Endothelial cell of umbilical vein (primary cell): Measurements from ENCODE around the gene RPRML. TPM values are rescaled to one million over a fixed set of nuclear protein-coding genes. Genes with fewer than 3 reads are reported as not detected.
"Not testable (repeated sequence)": the region's sequence is repeated elsewhere in the genome, so short reads cannot be mapped to it uniquely, and the experiment has no call there.

Source experiments
- BruUV-seq: library from RNA; stranded (reverse); fragments of 400-500 nt; replicated peaks from 2 replicates; lab custom pipeline; 2021; lab: Mats Ljungman, UMichigan
- CTCF ChIA-PET: fragments of 300-600, 350-600 bp; sonication (Branson Sonifier 250); formaldehyde crosslinking; loops from one replicate; lab custom pipeline; 2021; ENCODE audit warnings: antibody characterized with exemption, inconsistent platforms; lab: Charles Lee
- POLR2A ChIA-PET: fragments of 300-600, 350-600 bp; sonication (Branson Sonifier 250); formaldehyde crosslinking; loops from one replicate; lab custom pipeline; 2021; ENCODE audit warnings: antibody characterized with exemption, inconsistent platforms; lab: Charles Lee
- DNase-seq: peaks from one replicate; pipeline ENCODE4 v3.0.0-alpha.2; 2011; ENCODE audit warnings: low read depth, low spot score
- FAIRE-seq: peaks from 2 replicates; lab custom pipeline; 2011; peaks lifted over from hg19 to GRCh38; lab: Jason Lieb, UNC
- H2AFZ ChIP-seq: 2 replicates; pipeline ENCODE4 v1.6.0; 2012; ENCODE audit warnings: low read depth, low read length, control low read depth, inconsistent platforms
- H3K27ac ChIP-seq: 2 replicates; pipeline ENCODE4 v1.5.1; 2011; ENCODE audit warnings: low read depth, mild to moderate bottlenecking, control low read depth, low read length, moderate library complexity; ENCODE audit not compliant: insufficient read depth
- H3K27me3 ChIP-seq, 2 experiments: 2 replicates each; pipeline versions ENCODE4 v1.6.0 to v1.6.1; 2011; ENCODE audit warnings: low read length in 2 of 2, mixed read lengths in 1 of 2; ENCODE audit not compliant: control insufficient read depth in 2 of 2, insufficient read depth in 2 of 2
- H3K36me3 ChIP-seq, 2 experiments: 2 replicates in 1 of 2; 3 replicates in 1 of 2; pipeline ENCODE4 v1.5.1; 2011; ENCODE audit warnings: low read length in 2 of 2, mild to moderate bottlenecking in 1 of 2, moderate library complexity in 1 of 2; ENCODE audit not compliant: control insufficient read depth in 2 of 2, insufficient read depth in 2 of 2; ENCODE audit errors: extremely low read depth in 1 of 2
- H3K4me1 ChIP-seq: 3 replicates; pipeline ENCODE4 v1.5.1; 2011; ENCODE audit warnings: mild to moderate bottlenecking, low read length; ENCODE audit not compliant: control insufficient read depth, insufficient read depth; ENCODE audit errors: extremely low read depth
- H3K4me2 ChIP-seq: 2 replicates; pipeline ENCODE4 v1.6.1; 2011; ENCODE audit warnings: low read length, control low read depth, mixed read lengths; ENCODE audit not compliant: insufficient read depth
- H3K4me3 ChIP-seq, 3 experiments: fragments of 200-600 bp in 1 of 3; sonication (generic), shearing (Covaris generic) in 1 of 3; replicated peaks in 1 of 3; 2 replicates each; pipeline ENCODE4 v1.5.1; 2011 to 2016; ENCODE audit warnings: control low read depth in 3 of 3, low read length in 3 of 3, mild to moderate bottlenecking in 2 of 3, inconsistent platforms in 1 of 3, low read depth in 1 of 3, moderate library complexity in 1 of 3; ENCODE audit not compliant: insufficient read depth in 1 of 3
- H3K79me2 ChIP-seq: 2 replicates; pipeline ENCODE4 v1.6.0; 2012; ENCODE audit warnings: low read length, inconsistent platforms; ENCODE audit not compliant: control insufficient read depth, insufficient read depth
- H3K9ac ChIP-seq: replicated peaks from 2 replicates; pipeline ENCODE3; 2011; ENCODE audit warnings: low read length, control low read depth; ENCODE audit not compliant: insufficient read depth; ENCODE audit errors: extremely low read depth
- H3K9me1 ChIP-seq: replicated peaks from 3 replicates; pipeline ENCODE4 v1.6.0; 2011; ENCODE audit warnings: mild to moderate bottlenecking, low read length; ENCODE audit not compliant: control insufficient read depth, insufficient read depth; ENCODE audit errors: extremely low read depth
- H3K9me3 ChIP-seq: replicated peaks from 2 replicates; pipeline ENCODE4 v1.5.1; 2012; ENCODE audit warnings: low read length, inconsistent platforms; ENCODE audit not compliant: control insufficient read depth, insufficient read depth
- H4K20me1 ChIP-seq: replicated peaks from 2 replicates; pipeline ENCODE3; 2011; ENCODE audit warnings: mild to moderate bottlenecking, low read length; ENCODE audit not compliant: control insufficient read depth, insufficient read depth; ENCODE audit errors: extremely low read depth
- EZH2 ChIP-seq: IDR thresholded peaks from 2 replicates; pipeline ENCODE4 v1.6.1; 2012; ENCODE audit warnings: borderline replicate concordance, low read depth, mild to moderate bottlenecking, moderate library complexity, low read length, inconsistent platforms; ENCODE audit not compliant: severe bottlenecking
- FOS ChIP-seq: IDR thresholded peaks from 2 replicates; pipeline ENCODE4 v1.6.1; 2011; ENCODE audit warnings: mild to moderate bottlenecking, low read length, moderate library complexity, borderline replicate concordance; ENCODE audit not compliant: insufficient read depth
- GATA2 ChIP-seq: IDR thresholded peaks from 2 replicates; pipeline ENCODE4 v1.7.0; 2011; ENCODE audit warnings: low read depth, mild to moderate bottlenecking, moderate library complexity, mixed read lengths, low read length; ENCODE audit not compliant: insufficient read length, insufficient read depth
- POLR2A ChIP-seq: IDR thresholded peaks from 2 replicates; pipeline ENCODE4 v1.6.1; 2012; ENCODE audit warnings: low read depth, mild to moderate bottlenecking, control low read depth, low read length
- POLR2AphosphoS5 ChIP-seq: IDR thresholded peaks from 2 replicates; pipeline ENCODE4 v1.6.1; 2012; ENCODE audit warnings: low read depth, mild to moderate bottlenecking, control low read depth, low read length, moderate library complexity; ENCODE audit not compliant: insufficient read depth
- dilution Hi-C: fragments of 300-500 bp; cut with MboI; formaldehyde crosslinking; loops from one replicate; pipeline ENCODE4 v1.15.0; 2019; ENCODE audit warnings: low sequenced_read_pairs; ENCODE audit not compliant: extremely low pct_ligation_motif_present
- intact Hi-C: fragments of 100-400 bp; cut with micrococcal nuclease; formaldehyde crosslinking; loops from one replicate; pipeline ENCODE4 v1.10.0; 2022
- polyA plus RNA-seq, 4 experiments: library from polyadenylated mRNA; depleted of rRNA in 3 of 4; stranded (reverse) in 3 of 4; unstranded in 1 of 4; fragments of >200 nt; gene quantifications; 2 replicates each; pipeline versions ENCODE4 v1.2.1 to v1.2.3, GENCODE V29; 2011 to 2012; ENCODE audit warnings: missing spikeins in 1 of 4
- total RNA-seq: library from RNA; stranded (reverse); gene quantifications from 2 replicates; pipeline ENCODE4 v1.2.3, GENCODE V29; 2021
- TF ChIP-seq, protein P1 (sequence below), 2 donors: IDR thresholded peaks; 1 replicate in 1 of 2; 2 replicates in 1 of 2; pipeline ENCODE4 v1.5.1; 2011; ENCODE audit warnings: low read length in 2 of 2, mild to moderate bottlenecking in 2 of 2, moderate library complexity in 2 of 2, control low read depth in 1 of 2, inconsistent platforms in 1 of 2, low read depth in 1 of 2; ENCODE audit not compliant: insufficient read depth in 1 of 2; ENCODE audit errors: extremely low read depth in 1 of 2

RPRML gene
- total and polyA plus RNA-seq, 2 donors (not counting 3 experiments of a cell fraction or from before 2014, with no cell fraction given), result 0.08 TPM; not detected in 1

DNA sequence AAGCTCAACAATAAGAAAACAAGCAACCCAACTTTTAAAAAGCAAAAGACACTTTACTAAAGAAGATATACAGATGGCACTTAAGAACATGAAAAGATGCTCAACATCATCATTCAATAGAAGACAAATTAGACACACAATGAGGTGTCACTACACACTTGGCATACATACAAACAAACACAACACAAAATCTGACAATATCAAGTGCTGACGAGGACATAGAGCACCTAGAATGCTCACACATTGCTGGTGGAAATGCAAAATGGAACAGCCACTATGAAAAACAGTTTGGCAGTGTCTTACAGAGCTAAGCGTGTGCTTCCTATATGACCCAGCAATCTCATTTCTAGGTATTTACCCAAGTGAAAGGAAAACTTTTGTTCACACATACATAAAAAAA lies 18.9 kb downstream of the RPRML start:
- H3K4me1 ChIP-seq, result no peaks in the 10 kb centered on the region
- intact Hi-C loops, result no loop called here
- FAIRE-seq, result no peak
- H4K20me1 ChIP-seq, result no peaks in the 10 kb centered on the region
- BruUV-seq, result no TSS peak
- dilution Hi-C loops, result no loop called here
- no peaks in the 10 kb centered on the region for H3K9me3 ChIP-seq
- H3K9me1 ChIP-seq, result no peaks in the 10 kb centered on the region
- no peaks in the 10 kb centered on the region for H3K36me3 ChIP-seq
- ChIA-PET POLR2A (no interaction called here), CTCF (interaction anchor here (0.9 to 1.2 kb wide), 2 partner anchors 9 to 45 kb away, joined by 3 read pairs; no protein-coding TSS in a partner anchor)
- no peak overlapping the region for H3K4me3 ChIP-seq
- DNase-seq, result no peak
- no peak overlapping the region for H3K27ac ChIP-seq
- no peak overlapping the region for H3K4me2 ChIP-seq
- H2AFZ ChIP-seq, result no peak overlapping the region
- TF ChIP-seq POLR2A (no peak), FOS (no peak), GATA2 (no peak), POLR2AphosphoS5 (no peak)
- TF ChIP-seq, protein P1, sequence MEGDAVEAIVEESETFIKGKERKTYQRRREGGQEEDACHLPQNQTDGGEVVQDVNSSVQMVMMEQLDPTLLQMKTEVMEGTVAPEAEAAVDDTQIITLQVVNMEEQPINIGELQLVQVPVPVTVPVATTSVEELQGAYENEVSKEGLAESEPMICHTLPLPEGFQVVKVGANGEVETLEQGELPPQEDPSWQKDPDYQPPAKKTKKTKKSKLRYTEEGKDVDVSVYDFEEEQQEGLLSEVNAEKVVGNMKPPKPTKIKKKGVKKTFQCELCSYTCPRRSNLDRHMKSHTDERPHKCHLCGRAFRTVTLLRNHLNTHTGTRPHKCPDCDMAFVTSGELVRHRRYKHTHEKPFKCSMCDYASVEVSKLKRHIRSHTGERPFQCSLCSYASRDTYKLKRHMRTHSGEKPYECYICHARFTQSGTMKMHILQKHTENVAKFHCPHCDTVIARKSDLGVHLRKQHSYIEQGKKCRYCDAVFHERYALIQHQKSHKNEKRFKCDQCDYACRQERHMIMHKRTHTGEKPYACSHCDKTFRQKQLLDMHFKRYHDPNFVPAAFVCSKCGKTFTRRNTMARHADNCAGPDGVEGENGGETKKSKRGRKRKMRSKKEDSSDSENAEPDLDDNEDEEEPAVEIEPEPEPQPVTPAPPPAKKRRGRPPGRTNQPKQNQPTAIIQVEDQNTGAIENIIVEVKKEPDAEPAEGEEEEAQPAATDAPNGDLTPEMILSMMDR (IDR thresholded peaks at IDR 0.05; ENCODE audit: extremely low read depth in 1 of 2, insufficient read depth in 1 of 2, low read depth in 1 of 2, low read length in 2 of 2), result no peak
- peaks cover 0 to 18% of the 10 kb centered on the region in 2 experiments for H3K27me3 ChIP-seq
- no peaks in the 10 kb centered on the region for H3K79me2 ChIP-seq
- no peak overlapping the region for H3K9ac ChIP-seq

DNA sequence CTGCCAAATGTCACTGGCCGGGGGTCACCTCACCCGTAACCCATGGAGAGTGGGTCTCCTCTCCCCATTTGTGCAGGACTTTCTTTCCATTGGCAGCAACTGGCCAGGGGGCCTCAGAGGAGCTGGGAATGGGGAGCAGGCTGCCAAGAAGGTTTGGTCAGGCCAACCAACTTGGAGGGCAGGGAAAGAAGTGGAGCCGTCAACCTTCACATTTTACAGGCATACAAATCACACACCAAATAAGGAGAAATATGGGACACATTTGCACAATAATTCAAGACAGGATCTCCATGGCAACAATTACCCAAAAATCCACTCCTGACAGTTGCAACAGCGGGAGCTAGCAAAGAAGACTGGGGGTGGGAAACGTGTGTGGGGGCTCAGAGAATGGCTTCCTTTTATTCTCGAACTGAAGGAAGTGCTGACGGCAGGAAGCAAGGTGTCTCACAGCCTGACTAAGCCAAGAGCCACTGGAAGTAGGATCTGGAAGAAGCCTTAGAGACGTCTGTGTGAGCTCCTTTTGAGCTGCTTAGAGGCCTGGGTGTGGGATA lies 20.9 kb downstream of the RPRML start:
- H3K4me2 ChIP-seq, result no peak overlapping the region
- intact Hi-C loops (no loop called here), dilution Hi-C loops (no loop called here)
- no peaks in the 10 kb centered on the region for H3K79me2 ChIP-seq
- H3K27me3 ChIP-seq, result peaks cover 0 to 18% of the 10 kb centered on the region in 2 experiments
- H3K9me1 ChIP-seq, result no peaks in the 10 kb centered on the region
- no peaks in the 10 kb centered on the region for H3K4me1 ChIP-seq
- H3K27ac ChIP-seq, result no peak overlapping the region
- H3K9ac ChIP-seq, result no peak overlapping the region
- POLR2A ChIA-PET, result no interaction called here
- H3K9me3 ChIP-seq, result no peaks in the 10 kb centered on the region
- FAIRE-seq (no peak), DNase-seq (no peak)
- CTCF ChIA-PET, result interaction anchor here (2.1 kb wide), 1 partner anchor 16 kb away, joined by 12 read pairs; no protein-coding TSS in a partner anchor
- H3K36me3 ChIP-seq, result no peaks in the 10 kb centered on the region
- H2AFZ ChIP-seq, result no peak overlapping the region
- no peaks in the 10 kb centered on the region for H4K20me1 ChIP-seq
- H3K4me3 ChIP-seq, result no peak overlapping the region
- BruUV-seq, result no TSS peak
- no peak for TF ChIP-seq EZH2
- TF ChIP-seq FOS, result no peak
- TF ChIP-seq POLR2AphosphoS5, result no peak

DNA sequence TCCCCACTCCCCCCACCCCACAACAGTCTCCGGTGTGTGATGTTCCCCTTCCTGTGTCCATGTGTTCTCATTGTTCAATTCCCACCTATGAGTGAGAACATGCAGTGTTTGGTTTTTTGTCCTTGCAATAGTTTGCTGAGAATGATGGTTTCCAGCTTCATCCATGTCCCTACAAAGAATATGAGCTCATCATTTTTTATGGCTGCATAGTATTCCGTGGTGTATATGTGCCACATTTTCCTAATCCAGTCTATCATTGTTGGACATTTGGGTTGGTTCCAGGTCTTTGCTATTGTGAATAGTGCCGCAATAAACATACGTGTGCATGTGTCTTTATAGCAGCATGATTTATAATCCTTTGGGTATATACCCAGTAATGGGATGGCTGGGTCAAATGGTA lies 25.9 kb downstream of the RPRML start:
- H4K20me1 ChIP-seq, H2AFZ ChIP-seq, CTCF ChIA-PET, FAIRE-seq, dilution Hi-C loops, H3K27me3 ChIP-seq, intact Hi-C loops, H3K9me3 ChIP-seq, H3K36me3 ChIP-seq, BruUV-seq, H3K4me3 ChIP-seq, H3K4me1 ChIP-seq, POLR2A ChIA-PET, H3K9ac ChIP-seq, H3K79me2 ChIP-seq, H3K9me1 ChIP-seq, H3K27ac ChIP-seq, H3K4me2 ChIP-seq, DNase-seq: not testable (repeated sequence)
